HCT116 (cell line): ENCODE results near the gene MEDAG. TPM values are rescaled to one million over a fixed set of nuclear protein-coding genes. Genes with fewer than 3 reads are reported as not detected.

Source experiments
- ATAC-seq: fragments of 200-7000 bp; cut with Tn5 transposase; 2 replicates; pipeline ENCODE4 v1.9.1; 2020; ENCODE audit warnings: mild to moderate bottlenecking, moderate library complexity
- BruUV-seq: library from RNA; stranded (reverse); fragments of 400-500 nt; replicated peaks from 2 replicates; lab custom pipeline; 2021; lab: Mats Ljungman, UMichigan
- CTCF ChIA-PET: fragments of 300-600 bp; sonication (Branson Sonifier 250); formaldehyde crosslinking; loops from one replicate; lab custom pipeline; 2021; ENCODE audit warnings: antibody characterized with exemption; lab: Charles Lee
- POLR2A ChIA-PET: fragments of 300-600, 350-600 bp; sonication (Branson Sonifier 250); formaldehyde crosslinking; loops from one replicate; lab custom pipeline; 2021; ENCODE audit warnings: antibody characterized with exemption; lab: Charles Lee
- RAD21 ChIA-PET, 2 experiments: fragments of 300-600 bp; sonication (Branson Sonifier 250); formaldehyde crosslinking; loops; one replicate each; lab custom pipeline; 2023; ENCODE audit warnings: low total read pairs in 2 of 2; ENCODE audit not compliant: uncharacterized antibody in 2 of 2, unreplicated experiment in 2 of 2, low non-redundant PET in 1 of 2; lab: Charles Lee
- DNase-seq: peaks from one replicate; pipeline ENCODE4 v3.0.0-alpha.2; 2010; ENCODE audit warnings: low read depth, low spot score
- H2AFZ ChIP-seq: fragments of 200-600 bp; shearing (Covaris generic), sonication (generic); 2 replicates; pipeline ENCODE4 v1.6.1; 2017; ENCODE audit warnings: low read depth, mixed run types, mixed read lengths, antibody characterized with exemption, low read length; ENCODE audit not compliant: poor library complexity, severe bottlenecking
- H3K27ac ChIP-seq: 2 replicates; pipeline ENCODE4 v1.5.1; 2012; ENCODE audit warnings: low read depth, low read length
- H3K27me3 ChIP-seq: fragments of 200-600 bp; sonication (generic); 2 replicates; pipeline ENCODE4 v1.6.1; 2016; ENCODE audit warnings: mixed run types, low read length, mixed read lengths; ENCODE audit not compliant: insufficient read depth
- H3K36me3 ChIP-seq, 2 experiments: fragments of 200-500 bp in 1 of 2; fragments of 200-600 bp in 1 of 2; sonication (Bioruptor generic) in 1 of 2; sonication (generic) in 1 of 2; 2 replicates each; pipeline versions ENCODE4 v1.5.1 to v1.6.1; 2014 to 2016; ENCODE audit warnings: low read length in 2 of 2, inconsistent platforms in 1 of 2, mixed read lengths in 1 of 2, mixed run types in 1 of 2; ENCODE audit not compliant: insufficient read depth in 2 of 2, control insufficient read depth in 1 of 2
- H3K4me1 ChIP-seq, 2 experiments: fragments of 200-600 bp in 1 of 2; sonication (generic) in 1 of 2; 2 replicates each; pipeline versions ENCODE4 v1.5.1 to v1.6.1; 2012 to 2017; ENCODE audit warnings: low read length in 2 of 2, inconsistent platforms in 1 of 2, mild to moderate bottlenecking in 1 of 2, mixed read lengths in 1 of 2, mixed run types in 1 of 2, moderate library complexity in 1 of 2; ENCODE audit not compliant: insufficient read depth in 2 of 2, control insufficient read depth in 1 of 2
- H3K4me2 ChIP-seq: fragments of 200-600 bp; sonication (generic); 2 replicates; pipeline ENCODE4 v1.6.1; 2017; ENCODE audit warnings: mixed run types, low read length, mixed read lengths
- H3K4me3 ChIP-seq, 2 experiments: fragments of 200-600 bp in 1 of 2; sonication (generic) in 1 of 2; replicated peaks in 1 of 2; 2 replicates each; pipeline ENCODE4 v1.5.1; 2011 to 2016; ENCODE audit warnings: low read length in 2 of 2, control low read depth in 1 of 2, low read depth in 1 of 2, mild to moderate bottlenecking in 1 of 2, mixed read lengths in 1 of 2, mixed run types in 1 of 2
- H3K79me2 ChIP-seq: fragments of 200-600 bp; sonication (generic); 2 replicates; pipeline ENCODE4 v1.6.1; 2017; ENCODE audit warnings: mild to moderate bottlenecking, mixed run types, low read length, moderate library complexity, mixed read lengths; ENCODE audit not compliant: insufficient read depth
- H3K9ac ChIP-seq: fragments of 200-600 bp; sonication (generic); 2 replicates; pipeline ENCODE4 v1.6.1; 2016; ENCODE audit warnings: low read length, mixed read lengths
- H3K9me2 ChIP-seq: fragments of 200-600 bp; sonication (generic), shearing (Covaris generic); 2 replicates; pipeline ENCODE4 v1.6.1; 2017; ENCODE audit warnings: mixed run types, mild to moderate bottlenecking, moderate library complexity; ENCODE audit not compliant: insufficient read depth
- H3K9me3 ChIP-seq, 2 experiments: fragments of 200-500 bp in 1 of 2; fragments of 200-600 bp in 1 of 2; sonication (Bioruptor generic) in 1 of 2; sonication (generic) in 1 of 2; 2 replicates each; pipeline ENCODE4 v1.6.1; 2014 to 2017; ENCODE audit warnings: low read length in 2 of 2, mixed read lengths in 2 of 2, inconsistent platforms in 1 of 2, low read depth in 1 of 2, mild to moderate bottlenecking in 1 of 2, mixed run types in 1 of 2, moderate library complexity in 1 of 2; ENCODE audit not compliant: control insufficient read depth in 1 of 2, insufficient read depth in 1 of 2
- H4K20me1 ChIP-seq: fragments of 200-600 bp; sonication (generic), shearing (Covaris generic); 2 replicates; pipeline ENCODE4 v1.6.1; 2017; ENCODE audit warnings: mixed run types, mild to moderate bottlenecking, moderate library complexity; ENCODE audit not compliant: insufficient read depth
- ELF1 ChIP-seq: IDR thresholded peaks from 2 replicates; pipeline ENCODE4 v1.6.1; 2012; ENCODE audit warnings: low read depth, borderline replicate concordance
- EZH2 ChIP-seq: fragments of 200-600 bp; sonication (generic); IDR thresholded peaks from 2 replicates; pipeline ENCODE4 v1.6.1; 2017; ENCODE audit warnings: antibody characterized with exemption, mixed run types
- EZH2phosphoT487 ChIP-seq: fragments of 200-600 bp; IDR thresholded peaks from 2 replicates; pipeline ENCODE4 v1.6.1; 2018; ENCODE audit warnings: antibody characterized with exemption, borderline replicate concordance
- FOSL1 ChIP-seq: IDR thresholded peaks from 2 replicates; pipeline ENCODE4 v1.6.1; 2012; ENCODE audit warnings: low read depth
- POLR2A ChIP-seq: IDR thresholded peaks from 2 replicates; pipeline ENCODE4 v1.7.0; 2011; ENCODE audit warnings: borderline replicate concordance; ENCODE audit not compliant: insufficient read depth, insufficient read length; ENCODE audit errors: extremely low read depth
- SIN3A ChIP-seq: IDR thresholded peaks from 2 replicates; pipeline ENCODE4 v1.6.1; 2012; ENCODE audit warnings: low read depth
- SP1 ChIP-seq: IDR thresholded peaks from 2 replicates; pipeline ENCODE4 v1.6.1; 2012; ENCODE audit warnings: low read depth
- SRF ChIP-seq: IDR thresholded peaks from 2 replicates; pipeline ENCODE4 v1.6.1; 2012; ENCODE audit warnings: low read depth
- TCF7L2 ChIP-seq: IDR thresholded peaks from 2 replicates; pipeline ENCODE4 v1.7.0; 2011; ENCODE audit warnings: borderline replicate concordance, inconsistent platforms; ENCODE audit not compliant: insufficient read depth, insufficient read length; ENCODE audit errors: extremely low read depth
- YY1 ChIP-seq: IDR thresholded peaks from 2 replicates; pipeline ENCODE4 v1.6.1; 2011; ENCODE audit warnings: low read length, low read depth, moderate library complexity, mild to moderate bottlenecking; ENCODE audit not compliant: insufficient replicate concordance; ENCODE audit errors: extremely low read depth
- ZNF274 ChIP-seq: fragments of 200-500 bp; sonication (Bioruptor generic); IDR thresholded peaks from 2 replicates; pipeline ENCODE4 v1.6.1; 2014; ENCODE audit warnings: mild to moderate bottlenecking, low read depth, low read length, inconsistent platforms
- intact Hi-C: fragments of 100-400 bp; cut with micrococcal nuclease; formaldehyde crosslinking; loops from 2 replicates; pipeline ENCODE4 v1.10.0; 2022
- total RNA-seq: library from RNA; stranded (reverse); gene quantifications from one replicate; pipeline ENCODE4 v1.2.1, GENCODE V29; 2021; ENCODE audit not compliant: unreplicated experiment
- TF ChIP-seq, protein P1 (sequence below): IDR thresholded peaks from 2 replicates; pipeline ENCODE4 v1.6.1; 2012
- TF ChIP-seq, protein P2 (sequence below): IDR thresholded peaks from 2 replicates; pipeline ENCODE4 v1.6.1; 2012; ENCODE audit warnings: low read depth

The MEDAG gene
- total RNA-seq, 1 experiment from 2014 or later = not detected

DNA sequence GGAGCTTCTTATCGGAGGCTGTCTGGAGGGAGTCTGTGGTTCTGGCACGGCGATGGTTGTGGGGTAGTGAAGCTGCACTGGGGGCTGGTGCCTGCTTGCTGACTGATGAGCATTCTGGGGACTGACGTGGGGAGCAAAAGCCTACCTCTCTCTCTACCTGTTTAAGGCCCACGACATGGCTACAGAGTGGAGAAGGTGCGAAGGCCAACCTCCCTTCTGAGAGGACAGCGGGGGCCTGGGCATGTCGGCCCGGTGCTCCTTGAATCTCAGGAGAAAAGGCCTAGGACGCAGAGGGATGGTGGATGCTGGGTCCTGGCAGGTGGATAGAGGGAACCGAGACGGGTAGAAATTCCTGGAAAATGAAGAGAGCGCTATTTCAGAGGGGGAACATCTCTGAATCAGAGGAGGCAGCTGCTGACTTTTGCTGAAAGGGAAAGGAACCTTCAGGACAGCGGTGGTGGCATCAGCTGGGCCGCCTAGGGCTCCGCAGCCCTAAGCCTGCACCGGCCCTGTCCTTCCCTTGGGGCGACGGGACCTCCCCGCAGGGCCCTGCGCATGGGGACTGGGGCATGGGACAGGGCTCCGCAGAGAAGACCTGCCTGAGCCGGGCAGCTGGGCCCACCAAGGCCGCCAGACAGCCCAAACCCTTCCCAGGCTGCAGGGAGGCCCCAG is 35.0 kb upstream of the MEDAG start:
- ATAC-seq (no peak), DNase-seq (no peak)
- no peaks in the 10 kb centered on the region for H3K9me3 ChIP-seq
- peak overlapping the region; percentile 38; the same call in 1 of the 2 replicates for H3K4me2 ChIP-seq
- no peaks in the 10 kb centered on the region for H3K79me2 ChIP-seq
- no peaks in the 10 kb centered on the region for H4K20me1 ChIP-seq
- H3K27ac ChIP-seq = no peak overlapping the region
- intact Hi-C loops = no loop called here
- H2AFZ ChIP-seq = no peak overlapping the region
- H3K4me3 ChIP-seq = no peak overlapping the region
- ChIA-PET RAD21 (no interaction called here), POLR2A (interaction anchor here (1.6 kb wide), 1 partner anchor 40 kb away, joined by 3 read pairs; no protein-coding TSS in a partner anchor), CTCF (interaction anchor here (0.9 to 1.4 kb wide), 2 partner anchors 21 to 108 kb away, joined by 3 to 5 read pairs; no protein-coding TSS in a partner anchor)
- TF ChIP-seq, protein P1, sequence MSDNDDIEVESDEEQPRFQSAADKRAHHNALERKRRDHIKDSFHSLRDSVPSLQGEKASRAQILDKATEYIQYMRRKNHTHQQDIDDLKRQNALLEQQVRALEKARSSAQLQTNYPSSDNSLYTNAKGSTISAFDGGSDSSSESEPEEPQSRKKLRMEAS = no peak
- TF ChIP-seq EZH2 (no peak), ELF1 (no peak), EZH2phosphoT487 (no peak), SIN3A (no peak), SP1 (no peak), FOSL1 (no peak), POLR2A (no peak), YY1 (no peak), ZNF274 (no peak), TCF7L2 (no peak), SRF (no peak)
- TF ChIP-seq, protein P2, sequence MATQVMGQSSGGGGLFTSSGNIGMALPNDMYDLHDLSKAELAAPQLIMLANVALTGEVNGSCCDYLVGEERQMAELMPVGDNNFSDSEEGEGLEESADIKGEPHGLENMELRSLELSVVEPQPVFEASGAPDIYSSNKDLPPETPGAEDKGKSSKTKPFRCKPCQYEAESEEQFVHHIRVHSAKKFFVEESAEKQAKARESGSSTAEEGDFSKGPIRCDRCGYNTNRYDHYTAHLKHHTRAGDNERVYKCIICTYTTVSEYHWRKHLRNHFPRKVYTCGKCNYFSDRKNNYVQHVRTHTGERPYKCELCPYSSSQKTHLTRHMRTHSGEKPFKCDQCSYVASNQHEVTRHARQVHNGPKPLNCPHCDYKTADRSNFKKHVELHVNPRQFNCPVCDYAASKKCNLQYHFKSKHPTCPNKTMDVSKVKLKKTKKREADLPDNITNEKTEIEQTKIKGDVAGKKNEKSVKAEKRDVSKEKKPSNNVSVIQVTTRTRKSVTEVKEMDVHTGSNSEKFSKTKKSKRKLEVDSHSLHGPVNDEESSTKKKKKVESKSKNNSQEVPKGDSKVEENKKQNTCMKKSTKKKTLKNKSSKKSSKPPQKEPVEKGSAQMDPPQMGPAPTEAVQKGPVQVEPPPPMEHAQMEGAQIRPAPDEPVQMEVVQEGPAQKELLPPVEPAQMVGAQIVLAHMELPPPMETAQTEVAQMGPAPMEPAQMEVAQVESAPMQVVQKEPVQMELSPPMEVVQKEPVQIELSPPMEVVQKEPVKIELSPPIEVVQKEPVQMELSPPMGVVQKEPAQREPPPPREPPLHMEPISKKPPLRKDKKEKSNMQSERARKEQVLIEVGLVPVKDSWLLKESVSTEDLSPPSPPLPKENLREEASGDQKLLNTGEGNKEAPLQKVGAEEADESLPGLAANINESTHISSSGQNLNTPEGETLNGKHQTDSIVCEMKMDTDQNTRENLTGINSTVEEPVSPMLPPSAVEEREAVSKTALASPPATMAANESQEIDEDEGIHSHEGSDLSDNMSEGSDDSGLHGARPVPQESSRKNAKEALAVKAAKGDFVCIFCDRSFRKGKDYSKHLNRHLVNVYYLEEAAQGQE = no peak
- H3K9ac ChIP-seq = no peak overlapping the region
- H3K36me3 ChIP-seq = no peaks in the 10 kb centered on the region
- H3K4me1 ChIP-seq = peaks cover 15 to 29% of the 10 kb centered on the region in 2 experiments
- H3K9me2 ChIP-seq = no peaks in the 10 kb centered on the region
- no peaks in the 10 kb centered on the region for H3K27me3 ChIP-seq
- BruUV-seq = no TSS peak
